NCI-H2171 treated with DMSO at 0.1 percent for 48 hours (cell line): ENCODE data around the gene PRM2.
"Not testable (repeated sequence)": the region's sequence is repeated elsewhere in the genome, so short reads cannot be mapped to it uniquely, and the experiment has no call there.

Source experiments
- DNase-seq: peaks from one replicate; lab custom pipeline; 2025; lab: John Stamatoyannopoulos, UW

PRM2 gene

GRCh38 chr16:11289696-11290095, 13.4 kb upstream of the PRM2 start:
- not testable (repeated sequence) for DNase-seq

- no peak for DNase-seq
Observed at GRCh38 chr16:11289202-11289601, 12.9 kb upstream of the PRM2 start.

GRCh38 chr16:11285842-11286241, 9.6 kb upstream of the PRM2 start:
- DNase-seq, result no peak

DNA sequence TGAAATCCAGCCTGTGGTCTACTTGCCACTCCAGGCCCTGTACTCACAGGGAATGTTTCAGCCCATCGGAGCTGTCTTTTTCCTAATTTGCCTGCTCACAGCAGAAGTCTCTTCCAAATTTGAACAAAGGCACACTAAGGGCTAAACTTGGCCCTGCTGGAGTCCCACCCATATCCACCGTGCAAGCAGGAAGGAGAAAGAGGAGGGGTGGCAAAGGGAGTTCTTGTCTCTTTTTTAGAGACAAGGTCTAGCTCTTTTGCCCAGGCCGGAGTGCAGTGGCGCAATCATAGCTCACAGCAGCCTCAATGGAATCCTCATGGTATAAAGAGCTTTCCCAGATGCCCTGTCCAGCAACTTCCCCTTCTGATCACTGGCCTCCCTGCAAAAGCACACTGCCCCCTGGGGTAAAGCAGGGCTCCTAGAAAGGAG, 7.6 kb upstream of the PRM2 start:
- no peak for DNase-seq

DNA sequence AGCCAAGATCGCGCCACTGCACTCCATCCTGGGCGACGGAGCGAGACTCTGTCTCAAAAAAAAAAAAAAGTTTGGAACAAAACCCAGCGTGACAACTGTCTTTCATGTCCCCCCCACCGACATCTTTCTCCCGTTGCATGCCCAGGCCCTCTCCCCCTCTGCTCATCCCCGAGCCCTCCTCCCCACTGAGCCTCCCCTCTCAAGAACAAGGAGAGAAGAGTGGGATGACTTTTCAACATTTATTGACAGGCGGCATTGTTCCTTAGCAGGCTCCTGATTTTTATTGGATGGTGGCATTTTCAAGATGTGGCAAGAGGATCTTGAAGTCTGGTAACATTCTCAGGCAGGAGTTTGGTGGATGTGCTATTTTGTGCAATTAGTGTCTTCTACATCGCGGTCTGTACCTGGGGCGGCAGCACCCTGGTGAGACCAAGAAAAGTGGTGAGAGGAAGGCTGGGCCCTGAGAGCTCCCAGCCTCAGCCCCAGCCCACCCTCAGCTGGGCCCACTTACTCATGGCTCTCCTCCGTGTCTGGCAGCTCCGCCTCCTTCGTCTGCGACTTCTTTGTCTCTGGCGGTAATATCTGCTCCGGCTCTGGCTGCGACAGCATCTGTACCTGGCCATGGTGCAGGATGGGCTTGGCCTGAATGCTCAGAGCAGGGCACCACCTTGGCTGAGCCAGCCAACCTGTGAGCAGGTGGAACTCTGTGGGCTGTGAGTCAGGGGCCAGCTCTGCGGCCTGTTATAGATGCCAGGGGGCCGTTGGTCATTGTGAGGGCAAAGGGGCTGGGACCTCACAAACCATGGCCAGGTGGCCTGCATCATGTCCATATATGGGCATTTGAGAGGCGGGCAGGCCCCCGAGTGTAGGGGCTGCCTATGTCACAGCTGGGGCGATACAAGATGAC, 4.6 kb upstream of the PRM2 start, which contains the start of gene PRM1:
Gene PRM1 (minus strand): TSS at position 715 of the 907 bp plus-strand sequence. CDS start 92 bp downstream, at position 623.
- DNase-seq, result no peak

GRCh38 chr16:11278681-11279628, 2.7 kb upstream of the PRM2 start:
- no peak for DNase-seq

DNA sequence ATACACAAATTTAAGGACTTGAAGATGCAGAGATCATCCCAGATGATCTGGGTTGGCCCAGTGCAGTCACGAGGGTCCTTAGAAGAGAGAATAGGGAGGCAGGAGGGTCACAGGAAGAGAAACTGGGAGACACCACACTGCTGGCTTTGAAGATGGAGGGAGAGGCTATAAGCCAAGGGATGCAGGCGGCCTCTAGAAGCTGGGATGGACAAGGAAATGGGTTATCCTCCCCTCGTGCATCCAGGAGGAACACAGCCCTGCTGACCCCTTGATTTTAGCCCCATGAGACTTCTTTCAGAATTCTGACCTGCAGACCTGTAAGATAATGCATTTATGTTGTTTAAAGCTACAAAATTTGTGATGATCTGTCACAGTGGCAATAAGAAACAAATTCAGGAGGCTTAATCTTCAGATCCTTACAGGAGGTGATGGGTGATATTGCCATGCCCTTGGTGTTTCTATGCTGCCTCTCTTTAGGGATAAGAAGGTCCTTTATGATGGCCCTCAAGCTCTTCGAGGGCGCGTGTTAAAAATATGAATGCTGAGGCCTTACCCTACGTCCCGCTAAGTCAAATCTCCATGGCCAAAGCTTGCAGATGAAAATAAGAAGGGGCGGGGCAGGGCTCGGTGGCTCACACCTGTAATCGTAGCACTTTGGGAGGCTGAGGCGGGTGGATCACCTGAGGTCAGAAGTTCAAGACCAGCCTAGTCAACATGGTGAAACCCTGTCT, 1.5 kb upstream of the PRM2 start:
- no peak for DNase-seq

- DNase-seq, result no peak
Observed at GRCh38 chr16:11276896-11277593, 765 bp upstream of the PRM2 start.

DNA sequence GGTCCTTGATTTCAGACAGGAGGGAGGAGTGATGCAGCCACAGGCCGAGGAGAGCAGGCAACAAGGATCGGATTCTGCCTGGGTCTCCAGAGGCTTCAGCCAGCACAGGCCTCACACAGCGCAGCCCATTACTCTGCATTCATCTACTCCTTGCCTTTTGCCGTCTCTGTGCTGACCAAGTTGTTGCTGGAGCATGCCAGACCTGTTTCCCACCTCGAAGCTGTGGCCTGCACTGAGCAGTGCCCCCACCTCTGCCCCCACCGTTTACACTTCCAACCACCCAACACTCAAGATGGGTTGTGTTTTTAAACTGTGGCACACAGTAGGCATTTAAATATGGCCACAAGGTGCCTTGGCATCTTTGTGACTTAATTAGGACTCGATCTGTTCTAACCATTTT, 1.3 kb downstream of the PRM2 start:
- no peak for DNase-seq

DNA sequence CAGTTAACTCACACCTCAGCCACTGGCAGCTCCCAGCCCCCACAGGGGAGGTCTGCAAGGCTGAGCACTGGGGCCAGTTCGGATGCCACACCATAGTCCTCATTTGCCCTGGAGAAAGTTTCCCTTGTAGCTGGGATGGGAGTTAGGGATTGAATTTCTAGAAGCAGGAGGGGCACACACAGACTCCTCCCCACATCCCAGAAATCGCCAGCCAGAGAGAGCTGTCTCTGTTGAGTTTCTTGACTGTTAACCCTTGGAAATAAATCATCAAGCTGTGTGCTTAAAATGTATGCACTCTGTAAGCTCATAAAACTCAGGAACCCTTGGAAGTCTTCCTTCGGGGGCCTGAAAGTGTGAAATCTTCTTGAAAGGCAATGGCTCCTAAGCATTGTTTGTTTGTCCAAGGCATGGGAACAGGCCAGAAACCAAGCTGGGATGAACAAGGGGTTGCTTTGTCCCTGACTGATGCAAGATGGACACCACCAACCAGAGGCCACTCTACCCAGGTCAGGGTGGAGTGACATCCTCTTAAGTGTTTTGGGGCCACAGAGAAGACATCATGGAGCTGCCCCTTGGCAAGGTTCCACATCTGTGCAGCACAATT, 2.5 kb downstream of the PRM2 start:
- DNase-seq, result no peak

GRCh38 chr16:11272921-11273720, 3.2 kb downstream of the PRM2 start, which contains the start of gene PRM3:
TSS of gene PRM3 (minus strand) at chr16:11273629. CDS start at chr16:11273595, 34 bp downstream.
- no peak for DNase-seq

DNA sequence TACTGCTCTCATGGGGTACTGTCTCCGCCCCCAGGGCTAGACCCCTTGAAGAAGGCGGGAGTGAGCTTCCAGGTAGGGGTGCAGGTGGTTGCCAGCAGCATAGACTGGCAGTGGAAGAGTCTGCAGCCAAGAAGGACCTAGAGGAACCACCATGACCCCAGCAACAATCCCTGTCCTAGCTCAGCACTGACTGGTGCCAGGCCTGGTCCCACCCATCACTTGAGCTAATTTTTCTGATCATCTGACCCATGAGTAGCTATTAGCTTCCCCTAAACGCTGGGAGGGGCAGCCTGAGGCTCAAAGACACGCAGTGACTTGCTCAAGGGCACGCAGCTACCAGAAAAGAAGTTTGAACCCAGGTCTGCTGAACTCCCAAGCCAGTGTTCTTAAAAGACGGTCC, 3.8 kb downstream of the PRM2 start:
- no peak for DNase-seq

- DNase-seq, result no peak
Observed at GRCh38 chr16:11271610-11272009, 4.7 kb downstream of the PRM2 start.

GRCh38 chr16:11270602-11271162, 5.6 kb downstream of the PRM2 start:
- DNase-seq, result no peak

DNA sequence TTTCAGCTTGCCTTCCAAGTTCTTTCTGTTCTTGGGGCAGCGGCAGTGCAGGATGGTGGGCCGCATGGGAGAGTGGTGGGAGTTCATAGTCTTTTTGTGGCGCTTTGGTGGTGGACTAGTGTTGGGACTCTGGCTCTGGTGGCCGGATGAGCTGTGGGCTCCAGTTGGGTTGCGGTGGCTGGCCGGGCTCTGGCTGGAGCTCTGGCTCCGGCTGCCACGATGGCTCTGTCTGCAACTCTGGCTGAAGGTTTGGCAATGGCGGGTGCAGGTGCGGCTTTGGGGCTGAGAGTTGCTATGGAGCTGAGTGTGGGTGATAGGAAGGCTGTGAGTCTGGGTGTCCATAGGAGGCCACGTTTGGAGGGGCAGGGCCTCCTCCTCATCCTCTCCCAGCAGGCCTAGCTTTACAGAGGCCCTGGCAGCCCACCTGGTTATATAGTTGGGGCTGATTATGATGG, 7.3 kb downstream of the PRM2 start, which contains the start of gene TNP2:
Gene TNP2 (minus strand): TSS at position 405 of the 455 bp plus-strand sequence. CDS start 63 bp downstream, at position 342.
- DNase-seq, result no peak

DNA sequence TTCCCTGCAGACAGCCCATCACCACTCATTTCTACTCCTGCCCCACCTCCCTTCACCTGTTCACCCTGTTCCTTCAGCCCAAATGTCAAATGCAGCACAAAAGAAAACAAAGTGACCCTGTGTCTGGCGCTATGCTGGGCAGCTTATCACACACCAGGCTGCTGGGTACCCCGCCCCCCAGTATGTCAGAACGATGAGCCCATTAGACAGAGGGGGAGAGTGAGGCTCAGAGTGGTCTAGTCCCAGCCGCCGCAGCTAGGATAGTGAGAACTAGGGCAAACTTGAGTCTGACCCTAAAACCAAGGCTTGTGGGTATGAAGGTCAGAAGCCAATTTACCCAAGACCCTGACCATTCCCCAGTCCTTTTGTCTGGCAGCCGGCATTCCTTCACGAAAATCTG, 11.2 kb downstream of the PRM2 start:
- no peak for DNase-seq

DNA sequence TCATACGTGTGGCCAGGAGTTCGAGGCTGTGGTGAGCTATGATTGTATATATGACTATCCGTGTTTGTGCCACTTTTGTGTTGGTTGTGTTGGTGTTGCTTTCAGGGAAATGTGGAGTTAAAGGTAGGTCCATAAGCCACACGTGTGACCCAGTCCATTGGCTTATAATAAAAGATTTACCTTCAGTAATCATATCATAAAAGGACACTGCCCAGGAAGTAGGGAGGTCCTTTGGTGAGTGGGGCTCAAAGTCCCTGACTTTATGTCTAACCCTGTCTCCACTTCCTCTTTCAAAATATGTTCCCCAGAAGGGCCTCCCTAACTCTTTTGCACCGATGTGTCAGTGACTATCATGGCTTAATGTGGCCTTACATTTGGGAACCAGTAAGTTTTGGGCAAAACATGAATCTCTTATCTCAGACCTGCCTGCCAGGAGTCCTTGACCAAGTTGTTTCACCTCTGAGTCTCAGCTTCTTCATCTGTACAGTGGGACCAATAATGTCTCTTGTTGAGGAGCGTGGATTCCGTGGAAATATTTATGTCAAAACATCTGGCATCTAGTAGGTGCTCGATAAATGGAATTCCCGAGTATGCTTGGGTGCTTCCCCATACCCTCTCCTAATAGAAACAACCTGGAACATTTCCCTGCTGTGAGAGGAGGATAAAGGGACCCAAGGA, 12.0 kb downstream of the PRM2 start:
- no peak for DNase-seq

DNA sequence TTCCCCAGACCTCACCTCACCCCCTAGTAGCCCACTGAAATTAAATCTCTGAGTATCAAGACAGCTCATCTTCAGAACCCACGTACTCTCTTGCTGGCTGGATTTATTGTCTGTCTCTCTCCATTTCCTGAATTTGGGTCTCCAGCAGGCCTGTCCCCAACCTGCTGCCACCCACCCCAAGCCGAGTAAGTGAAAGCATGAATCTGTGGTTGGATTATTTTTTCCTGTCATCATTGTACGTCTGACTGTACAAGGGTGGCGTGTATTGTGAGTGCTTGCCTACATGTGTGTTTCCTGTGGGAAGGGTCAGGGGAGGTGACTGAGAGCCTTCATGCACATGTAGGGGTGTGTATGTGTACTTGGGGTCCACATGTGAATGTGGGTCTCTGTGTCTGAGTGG, 12.5 kb downstream of the PRM2 start:
- no peak for DNase-seq

DNA sequence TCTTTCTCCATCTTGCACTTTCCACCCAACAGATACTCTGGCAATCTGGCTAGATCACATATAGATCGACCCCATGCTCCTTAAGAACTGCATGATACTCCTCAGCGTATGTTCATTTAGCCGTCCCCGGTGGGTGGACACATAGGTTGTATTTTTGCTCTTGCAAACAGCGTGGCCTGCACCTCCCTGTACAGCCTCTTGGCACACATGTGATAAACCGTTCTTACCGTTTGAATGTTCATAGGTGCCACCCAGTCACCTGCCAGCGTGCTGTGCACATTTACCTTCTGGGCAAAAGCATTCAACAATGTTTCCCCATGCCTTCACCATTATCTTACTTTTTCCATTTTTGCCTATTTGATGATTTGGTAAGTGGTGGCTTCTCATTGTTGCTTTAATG, 13.4 kb downstream of the PRM2 start:
- no peak for DNase-seq
